MV-4-11 (cell line): ENCODE data around the gene PARD3.

Experiments used
- DNase-seq: peaks from one replicate; lab custom pipeline; 2025; lab: John Stamatoyannopoulos, UW

Gene PARD3

GRCh38 chr10:34340934-34341333 lies 474.2 kb downstream of the PARD3 start:
- no peak for DNase-seq

- no peak for DNase-seq
Measured at GRCh38 chr10:34339816-34340553, 475.1 kb downstream of the PARD3 start.

GRCh38 chr10:34337917-34338316 lies 477.2 kb downstream of the PARD3 start:
- no peak for DNase-seq

- no peak for DNase-seq
Measured at GRCh38 chr10:34335960-34336690, 479.0 kb downstream of the PARD3 start.

GRCh38 chr10:34334908-34335307 lies 480.2 kb downstream of the PARD3 start:
- DNase-seq, result no peak

GRCh38 chr10:34333513-34333912 lies 481.6 kb downstream of the PARD3 start:
- DNase-seq, result no peak

- no peak for DNase-seq
Measured at GRCh38 chr10:34327184-34327583, 487.9 kb downstream of the PARD3 start.

GRCh38 chr10:34323192-34323591 lies 491.9 kb downstream of the PARD3 start:
- DNase-seq, result no peak

GRCh38 chr10:34320265-34320664 lies 494.8 kb downstream of the PARD3 start:
- DNase-seq, result no peak

- no peak for DNase-seq
Measured at GRCh38 chr10:34319197-34319846, 495.8 kb downstream of the PARD3 start.

- no peak for DNase-seq
Measured at GRCh38 chr10:34316154-34316553, 498.9 kb downstream of the PARD3 start.

- no peak for DNase-seq
Measured at GRCh38 chr10:34314457-34314856, 500.6 kb downstream of the PARD3 start.

- no peak for DNase-seq
Measured at GRCh38 chr10:34313888-34314287, 501.2 kb downstream of the PARD3 start.

GRCh38 chr10:34313353-34313752 lies 501.7 kb downstream of the PARD3 start:
- DNase-seq, result no peak

- DNase-seq, result no peak
Measured at GRCh38 chr10:34311679-34312078, 503.4 kb downstream of the PARD3 start.

- no peak for DNase-seq
Measured at GRCh38 chr10:34310234-34310633, 504.9 kb downstream of the PARD3 start.

- DNase-seq, result peak; percentile 42
Measured at GRCh38 chr10:34305189-34305588, 509.9 kb downstream of the PARD3 start.

GRCh38 chr10:34303022-34303421 lies 512.1 kb downstream of the PARD3 start:
- DNase-seq, result no peak

- DNase-seq, result no peak
Measured at GRCh38 chr10:34299105-34299611, 515.9 kb downstream of the PARD3 start.

- peak; percentile 76 for DNase-seq
Measured at GRCh38 chr10:34298346-34298818, 516.7 kb downstream of the PARD3 start.

- no peak for DNase-seq
Measured at GRCh38 chr10:34297541-34298345, 517.4 kb downstream of the PARD3 start.

- no peak for DNase-seq
Measured at GRCh38 chr10:34295142-34295548, 520.0 kb downstream of the PARD3 start.
